HepG2 (cell line): ENCODE measurements around the gene JADE3. TPM values are rescaled to one million over a fixed set of nuclear protein-coding genes. Genes with fewer than 3 reads are reported as not detected.

ENCODE experiments used
- ATAC-seq: fragments of 200-7000 bp; cut with Tn5 transposase; 3 replicates; pipeline ENCODE4 v1.9.1; 2020; ENCODE audit warnings: mild to moderate bottlenecking, moderate library complexity
- BruUV-seq: library from RNA; stranded (reverse); fragments of 400-500 nt; replicated peaks from 2 replicates; lab custom pipeline; 2021; lab: Mats Ljungman, UMichigan
- CTCF ChIA-PET: fragments of 300-600 bp; formaldehyde crosslinking; extraction: SDS; loops from one replicate; lab custom pipeline; 2021; ENCODE audit warnings: low total read pairs, inconsistent platforms, low intra/inter-chr PET ratio; lab: Yijun Ruan, JAX
- POLR2A ChIA-PET: fragments of 350-600 bp; sonication (Branson Sonifier 250); formaldehyde crosslinking; loops from one replicate; lab custom pipeline; 2020; ENCODE audit warnings: antibody characterized with exemption, inconsistent platforms; lab: Yijun Ruan, JAX
- DNase-seq: peaks from one replicate; pipeline ENCODE4 v3.0.0-alpha.2; 2015; ENCODE audit warnings: low spot score
- FAIRE-seq: peaks from 3 replicates; lab custom pipeline; 2011; peaks lifted over from hg19 to GRCh38; lab: Jason Lieb, UNC
- H2AFZ ChIP-seq: one replicate; pipeline ENCODE4 v1.6.1; 2011; ENCODE audit warnings: low read length, inconsistent platforms
- H3K27ac ChIP-seq: fragments of 300-600 bp; 3 replicates; pipeline ENCODE4 v1.8.0; 2011; ENCODE audit warnings: mixed run types, mild to moderate bottlenecking, mixed read lengths, low read length, inconsistent platforms; ENCODE audit not compliant: insufficient read depth; ENCODE audit errors: extremely low read length
- H3K27me3 ChIP-seq, 2 experiments: fragments of 200-600 bp in 1 of 2; 2 replicates in 1 of 2; 3 replicates in 1 of 2; pipeline versions ENCODE4 v1.6.0 to v1.8.0; 2011; ENCODE audit warnings: low read length in 2 of 2, mild to moderate bottlenecking in 2 of 2, moderate library complexity in 2 of 2, inconsistent platforms in 1 of 2; ENCODE audit not compliant: insufficient read depth in 2 of 2, control insufficient read depth in 1 of 2
- H3K36me3 ChIP-seq, 2 experiments: fragments of 200-600 bp in 1 of 2; replicated peaks in 1 of 2; 2 replicates in 1 of 2; 3 replicates in 1 of 2; pipeline versions ENCODE4 v1.5.1 to v1.8.0; 2011; ENCODE audit warnings: low read length in 2 of 2, inconsistent platforms in 1 of 2; ENCODE audit not compliant: insufficient read depth in 2 of 2, control insufficient read depth in 1 of 2
- H3K4me1 ChIP-seq: 2 replicates; pipeline ENCODE4 v1.5.1; 2012; ENCODE audit warnings: low read length, inconsistent platforms; ENCODE audit not compliant: insufficient read depth
- H3K4me2 ChIP-seq: 2 replicates; pipeline ENCODE4 v1.6.0; 2011; ENCODE audit warnings: low read depth, low read length, inconsistent platforms
- H3K4me3 ChIP-seq, 3 experiments: fragments of 200-600 bp in 1 of 3; sonication (generic), shearing (Covaris generic) in 1 of 3; replicated peaks in 1 of 3; 2 replicates each; pipeline ENCODE4 v1.5.1; 2011 to 2016; ENCODE audit warnings: low read length in 3 of 3, inconsistent platforms in 2 of 3, low read depth in 2 of 3, mild to moderate bottlenecking in 2 of 3, control low read depth in 1 of 3, mixed read lengths in 1 of 3; ENCODE audit not compliant: insufficient read depth in 1 of 3
- H3K79me2 ChIP-seq: one replicate; pipeline ENCODE4 v1.6.1; 2011; ENCODE audit warnings: low read length, inconsistent platforms; ENCODE audit not compliant: insufficient read depth
- H3K9ac ChIP-seq: 2 replicates; pipeline ENCODE4 v1.6.0; 2011; ENCODE audit warnings: mild to moderate bottlenecking, low read depth, low read length, inconsistent platforms; ENCODE audit not compliant: insufficient read depth
- H3K9me3 ChIP-seq: 2 replicates; pipeline ENCODE4 v1.5.1; 2012; ENCODE audit warnings: mild to moderate bottlenecking, low read length
- H4K20me1 ChIP-seq: 2 replicates; pipeline ENCODE4 v1.6.0; 2011; ENCODE audit warnings: inconsistent platforms, mild to moderate bottlenecking, low read length, moderate library complexity; ENCODE audit not compliant: insufficient read depth
- CTCF ChIP-seq: sonication (generic); formaldehyde crosslinking; IDR thresholded peaks from 2 replicates; pipeline ENCODE4 v1.5.0; 2020; ENCODE audit warnings: mild to moderate bottlenecking, missing genetic modification reagents, moderate library complexity
- FOXO1 ChIP-seq: sonication (generic); formaldehyde crosslinking; IDR thresholded peaks from 2 replicates; pipeline ENCODE4 v1.4.0; 2020; ENCODE audit warnings: missing genetic modification reagents
- PPARG ChIP-seq: conservative IDR thresholded peaks from 2 replicates; pipeline ENCODE4 v1.6.1; 2016; ENCODE audit warnings: missing biosample characterization, missing genetic modification reagents
- RERE ChIP-seq: IDR thresholded peaks from 2 replicates; pipeline ENCODE4 v1.6.1; 2016; ENCODE audit warnings: low read depth, missing genetic modification reagents, missing compliant biosample characterization
- RFX3 ChIP-seq: IDR thresholded peaks from 2 replicates; pipeline ENCODE4 v1.6.1; 2016; ENCODE audit warnings: missing biosample characterization, missing genetic modification reagents
- STAG1 ChIP-seq: sonication (generic); formaldehyde crosslinking; IDR thresholded peaks from 2 replicates; pipeline ENCODE4 v1.4.0; 2020; ENCODE audit warnings: missing genetic modification reagents
- THAP8 ChIP-seq: sonication (generic); formaldehyde crosslinking; IDR thresholded peaks from 2 replicates; pipeline ENCODE4 v1.5.1; 2020; ENCODE audit warnings: missing genetic modification reagents, mild to moderate bottlenecking, borderline replicate concordance
- ZNF121 ChIP-seq: sonication (generic); formaldehyde crosslinking; IDR thresholded peaks from 2 replicates; pipeline ENCODE4 v1.5.0; 2020; ENCODE audit warnings: mild to moderate bottlenecking, missing genetic modification reagents
- ZNF431 ChIP-seq: sonication (generic); formaldehyde crosslinking; IDR thresholded peaks from 2 replicates; pipeline ENCODE4 v1.9.0; 2022; ENCODE audit warnings: missing genetic modification reagents, low read depth, mild to moderate bottlenecking, borderline replicate concordance
- WGBS: methylation state at CpG from one replicate; pipeline ENCODE4 v1.1.6; 2017; ENCODE audit warnings: low lambda C conversion rate; 5-methylcytosine and 5-hydroxymethylcytosine counted together
- in situ Hi-C: cut with HindIII; loops from 2 replicates; pipeline ENCODE4 v1.10.0; 2017; ENCODE audit warnings: low pct_unique_long_range_greater_than_20kb; ENCODE audit not compliant: extremely low pct_ligation_motif_present
- intact Hi-C: fragments of 100-400 bp; cut with micrococcal nuclease; formaldehyde crosslinking; loops from one replicate; pipeline ENCODE4 v1.10.0; 2022; ENCODE audit not compliant: unreplicated experiment
- polyA plus RNA-seq, 8 experiments: library from polyadenylated mRNA; depleted of rRNA in 3 of 8; stranded (reverse) in 7 of 8; unstranded in 1 of 8; fragments of >200 nt; fragmentation: Illumina TruSeq in 4 of 8; extraction: Trizol in 4 of 8; gene quantifications; 2 replicates each; pipeline versions ENCODE4 v1.2.1 to v1.2.3, GENCODE V29; 2011 to 2016; ENCODE audit warnings: low read depth in 4 of 8, missing spikeins in 1 of 8, mixed read lengths in 1 of 8; ENCODE audit not compliant: insufficient read depth in 1 of 8
- total RNA-seq, 5 experiments: library from RNA; depleted of rRNA; stranded (reverse); fragments of >200 nt; fragmentation: Illumina TruSeq; extraction: Trizol; gene quantifications; 2 replicates each; pipeline ENCODE4 v1.2.3, GENCODE V29; 2016; ENCODE audit warnings: low read depth in 1 of 5

Gene JADE3
- total and polyA plus RNA-seq, 2 of the 13 experiments (the other 11 are each of a cell fraction or from before 2014, with no cell fraction given): 7.7 to 7.8 TPM

- no peaks in the 10 kb centered on the region for H4K20me1 ChIP-seq
- WGBS: 94% methylated on average over 1 of the region's 5 CpGs
- no peaks in the 10 kb centered on the region for H3K9me3 ChIP-seq
- no peaks in the 10 kb centered on the region for H3K36me3 ChIP-seq
- CTCF ChIA-PET: interaction anchor here (1.1 kb wide), 1 partner anchor 45 kb away, joined by 4 read pairs; no protein-coding TSS in a partner anchor
- no peaks in the 10 kb centered on the region for H3K27me3 ChIP-seq
- H3K27ac ChIP-seq: no peak overlapping the region
- H3K4me3 ChIP-seq: no peak overlapping the region
- TF ChIP-seq CTCF (CRISPR knock-in tag): peak; percentile 26; the same call in 1 of the 2 replicates
- TF ChIP-seq RFX3 (CRISPR knock-in tag): no peak
- peak; percentile 26 for TF ChIP-seq STAG1
- intact Hi-C loops: no loop called here
- POLR2A ChIA-PET: no interaction called here
- H3K79me2 ChIP-seq: no peaks in the 10 kb centered on the region
- DNase-seq (no peak), FAIRE-seq (no peak), ATAC-seq (no peak; the same call in 2 of the 3 replicates)
- H2AFZ ChIP-seq: no peak overlapping the region
- peaks cover 8% of the 10 kb centered on the region; the same call in 1 of the 2 replicates for H3K4me1 ChIP-seq
- H3K4me2 ChIP-seq: no peak overlapping the region
- no TSS peak for BruUV-seq
- in situ Hi-C loops: no loop called here
- H3K9ac ChIP-seq: no peak overlapping the region
Observed at GRCh38 chrX:47047989-47048388, 135.8 kb downstream of the JADE3 start.

GRCh38 chrX:47059142-47059874, 147.1 kb downstream of the JADE3 start:
- Histone ChIP-seq H3K4me3 (no peak overlapping the region; a peak in 1 of 6 replicates), H3K9me3 (no peaks in the 10 kb centered on the region), H3K9ac (no peak overlapping the region), H4K20me1 (no peaks in the 10 kb centered on the region), H3K4me1 (peaks cover 76% of the 10 kb centered on the region), H3K36me3 (peaks cover 0 to 7% of the 10 kb centered on the region in 2 experiments; a peak in 2 of 5 replicates), H3K27me3 (no peaks in the 10 kb centered on the region), H3K4me2 (peak overlapping the region; percentile 27; the same call in 1 of the 2 replicates), H3K79me2 (no peaks in the 10 kb centered on the region), H2AFZ (no peak overlapping the region), H3K27ac (peak overlapping the region; percentile 48)
- ATAC-seq: peak; percentile 67; the same call in 2 of the 3 replicates
- in situ Hi-C loops: no loop called here
- intact Hi-C loops: no loop called here
- FAIRE-seq: no peak
- no CpG with 5 or more reads among the region's 1 CpG for WGBS
- no peak for DNase-seq
- ChIA-PET CTCF (no interaction called here), POLR2A (interaction anchor here (0.7 to 3.0 kb wide), 5 partner anchors 9 to 23 kb away, joined by 4 to 20 read pairs (median 9); partner anchors contain the start of gene RGN)
- no TSS peak for BruUV-seq
- TF ChIP-seq FOXO1 (CRISPR knock-in tag): no peak
- no peak for TF ChIP-seq ZNF121 (CRISPR knock-in tag)
- TF ChIP-seq ZNF431: no peak
- TF ChIP-seq RERE (CRISPR knock-in tag): no peak
- peak; percentile 35; the same call in 1 of the 2 replicates for TF ChIP-seq PPARG (CRISPR knock-in tag)
- TF ChIP-seq THAP8: no peak
